ENCODE measurements around the gene CSNK2B. TPM values are rescaled to one million over a fixed set of nuclear protein-coding genes. Genes with fewer than 3 reads are reported as not detected.
A peak's percentile ranks its signal among the peaks of the same experiment; 100 is the strongest.

Gene CSNK2B
- total and polyA plus RNA-seq, 9 of the 15 experiments (the other 6 are each of a cell fraction or from before 2014, with no cell fraction given) = 120 to 1,126 (median 529) TPM

DNA sequence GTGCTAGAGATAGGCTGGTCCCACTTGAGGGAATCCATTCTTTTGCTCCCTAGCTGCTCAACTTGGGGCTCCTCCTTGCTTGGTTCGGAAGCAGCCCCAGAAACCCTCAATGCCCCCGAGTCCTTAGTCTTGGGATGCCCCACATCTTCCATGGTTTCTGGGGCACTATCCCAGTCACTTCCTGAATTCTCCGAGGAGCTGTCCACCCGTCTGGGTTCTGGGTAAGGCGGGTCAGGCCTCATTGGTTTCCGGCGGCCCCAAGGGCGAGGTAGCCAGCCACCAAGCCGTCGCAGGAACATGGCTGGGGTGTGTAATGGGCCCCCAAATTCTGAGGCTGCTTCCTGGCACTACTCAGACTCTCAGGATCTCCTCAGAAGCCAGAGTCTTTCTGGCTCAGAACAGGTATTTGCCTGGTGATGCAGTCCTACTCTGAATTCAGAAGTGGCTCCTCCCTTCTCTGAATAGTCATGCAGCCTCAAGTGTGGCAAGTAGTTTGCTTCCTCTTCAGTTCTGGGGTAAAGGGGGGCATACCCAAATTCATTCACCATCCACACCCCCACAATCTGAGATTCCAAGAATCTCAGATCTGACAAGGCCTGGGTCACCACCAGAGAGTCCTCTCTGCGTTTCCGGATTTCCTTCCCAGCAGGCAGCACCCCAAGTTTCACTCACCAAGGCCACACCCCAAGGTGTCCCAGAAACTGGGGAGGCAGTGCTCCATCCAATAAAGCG lies 6.1 kb upstream of the CSNK2B start (continued):
- TF ChIP-seq SMAD4 (CRISPR knock-in tag; conservative IDR thresholded peaks at IDR 0.05) (peak; percentile 58), DDX20 (tag; IDR thresholded peaks at IDR 0.05; ENCODE audit: low read depth) (no peak), ZNF699 (CRISPR knock-in tag; IDR thresholded peaks at IDR 0.05; ENCODE audit: insufficient replicate concordance) (no peak), CREM (IDR thresholded peaks at IDR 0.05; ENCODE audit: low read depth) (no peak), JUNB (CRISPR knock-in tag; conservative IDR thresholded peaks at IDR 0.05) (no peak), ZNF253 (CRISPR knock-in tag; conservative IDR thresholded peaks at IDR 0.05) (no peak), BRD9 (IDR thresholded peaks at IDR 0.05; ENCODE audit: low read depth, partially characterized antibody) (no peak), ZNF232 (CRISPR knock-in tag; IDR thresholded peaks at IDR 0.05) (0 out of 2 replicates have a peak, but pooled peaks have one; percentile 82), ZNF282 (CRISPR knock-in tag; IDR thresholded peaks at IDR 0.05) (no peak), ZNF785 (CRISPR knock-in tag; IDR thresholded peaks at IDR 0.05) (peak; percentile 74; the same call in 1 of the 2 replicates), GTF2E2 (tag; IDR thresholded peaks at IDR 0.05) (no peak), SMARCE1 (IDR thresholded peaks at IDR 0.05) (peak; percentile 41; the same call in 1 of the 2 replicates), PTTG1 (tag; IDR thresholded peaks at IDR 0.05; ENCODE audit: low read depth) (no peak), HLTF (IDR thresholded peaks at IDR 0.05) (no peak)
- TF ChIP-seq, protein P1, sequence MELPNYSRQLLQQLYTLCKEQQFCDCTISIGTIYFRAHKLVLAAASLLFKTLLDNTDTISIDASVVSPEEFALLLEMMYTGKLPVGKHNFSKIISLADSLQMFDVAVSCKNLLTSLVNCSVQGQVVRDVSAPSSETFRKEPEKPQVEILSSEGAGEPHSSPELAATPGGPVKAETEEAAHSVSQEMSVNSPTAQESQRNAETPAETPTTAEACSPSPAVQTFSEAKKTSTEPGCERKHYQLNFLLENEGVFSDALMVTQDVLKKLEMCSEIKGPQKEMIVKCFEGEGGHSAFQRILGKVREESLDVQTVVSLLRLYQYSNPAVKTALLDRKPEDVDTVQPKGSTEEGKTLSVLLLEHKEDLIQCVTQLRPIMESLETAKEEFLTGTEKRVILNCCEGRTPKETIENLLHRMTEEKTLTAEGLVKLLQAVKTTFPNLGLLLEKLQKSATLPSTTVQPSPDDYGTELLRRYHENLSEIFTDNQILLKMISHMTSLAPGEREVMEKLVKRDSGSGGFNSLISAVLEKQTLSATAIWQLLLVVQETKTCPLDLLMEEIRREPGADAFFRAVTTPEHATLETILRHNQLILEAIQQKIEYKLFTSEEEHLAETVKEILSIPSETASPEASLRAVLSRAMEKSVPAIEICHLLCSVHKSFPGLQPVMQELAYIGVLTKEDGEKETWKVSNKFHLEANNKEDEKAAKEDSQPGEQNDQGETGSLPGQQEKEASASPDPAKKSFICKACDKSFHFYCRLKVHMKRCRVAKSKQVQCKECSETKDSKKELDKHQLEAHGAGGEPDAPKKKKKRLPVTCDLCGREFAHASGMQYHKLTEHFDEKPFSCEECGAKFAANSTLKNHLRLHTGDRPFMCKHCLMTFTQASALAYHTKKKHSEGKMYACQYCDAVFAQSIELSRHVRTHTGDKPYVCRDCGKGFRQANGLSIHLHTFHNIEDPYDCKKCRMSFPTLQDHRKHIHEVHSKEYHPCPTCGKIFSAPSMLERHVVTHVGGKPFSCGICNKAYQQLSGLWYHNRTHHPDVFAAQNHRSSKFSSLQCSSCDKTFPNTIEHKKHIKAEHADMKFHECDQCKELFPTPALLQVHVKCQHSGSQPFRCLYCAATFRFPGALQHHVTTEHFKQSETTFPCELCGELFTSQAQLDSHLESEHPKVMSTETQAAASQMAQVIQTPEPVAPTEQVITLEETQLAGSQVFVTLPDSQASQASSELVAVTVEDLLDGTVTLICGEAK (IDR thresholded peaks at IDR 0.05) = no peak
- TF ChIP-seq, protein P1 (CRISPR knock-in tag; IDR thresholded peaks at IDR 0.05) = no peak
- TF ChIP-seq, protein P2, sequence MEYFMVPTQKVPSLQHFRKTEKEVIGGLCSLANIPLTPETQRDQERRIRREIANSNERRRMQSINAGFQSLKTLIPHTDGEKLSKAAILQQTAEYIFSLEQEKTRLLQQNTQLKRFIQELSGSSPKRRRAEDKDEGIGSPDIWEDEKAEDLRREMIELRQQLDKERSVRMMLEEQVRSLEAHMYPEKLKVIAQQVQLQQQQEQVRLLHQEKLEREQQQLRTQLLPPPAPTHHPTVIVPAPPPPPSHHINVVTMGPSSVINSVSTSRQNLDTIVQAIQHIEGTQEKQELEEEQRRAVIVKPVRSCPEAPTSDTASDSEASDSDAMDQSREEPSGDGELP (CRISPR knock-in tag; IDR thresholded peaks at IDR 0.05; ENCODE audit: borderline replicate concordance) = no peak
- TF ChIP-seq, protein P3, sequence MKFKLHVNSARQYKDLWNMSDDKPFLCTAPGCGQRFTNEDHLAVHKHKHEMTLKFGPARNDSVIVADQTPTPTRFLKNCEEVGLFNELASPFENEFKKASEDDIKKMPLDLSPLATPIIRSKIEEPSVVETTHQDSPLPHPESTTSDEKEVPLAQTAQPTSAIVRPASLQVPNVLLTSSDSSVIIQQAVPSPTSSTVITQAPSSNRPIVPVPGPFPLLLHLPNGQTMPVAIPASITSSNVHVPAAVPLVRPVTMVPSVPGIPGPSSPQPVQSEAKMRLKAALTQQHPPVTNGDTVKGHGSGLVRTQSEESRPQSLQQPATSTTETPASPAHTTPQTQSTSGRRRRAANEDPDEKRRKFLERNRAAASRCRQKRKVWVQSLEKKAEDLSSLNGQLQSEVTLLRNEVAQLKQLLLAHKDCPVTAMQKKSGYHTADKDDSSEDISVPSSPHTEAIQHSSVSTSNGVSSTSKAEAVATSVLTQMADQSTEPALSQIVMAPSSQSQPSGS (CRISPR knock-in tag; IDR thresholded peaks at IDR 0.05) = no peak
